IMR-90 (cell line): ENCODE results near the gene AIMP1. TPM values are rescaled to one million over a fixed set of nuclear protein-coding genes. Genes with fewer than 3 reads are reported as not detected.
A peak's percentile ranks its signal among the peaks of the same experiment; 100 is the strongest.

Experiments
- ATAC-seq: fragments of 200-7000 bp; cut with Tn5 transposase; 2 replicates; pipeline ENCODE4 v1.9.1; 2020; ENCODE audit warnings: low read depth, mild to moderate bottlenecking, moderate library complexity
- BruUV-seq: library from RNA; stranded (reverse); fragments of 400-500 nt; replicated peaks from 2 replicates; lab custom pipeline; 2021; lab: Mats Ljungman, UMichigan
- CTCF ChIA-PET: fragments of 300-600 bp; formaldehyde crosslinking; extraction: SDS; loops from one replicate; lab custom pipeline; 2021; ENCODE audit warnings: antibody characterized with exemption; lab: Yijun Ruan, JAX
- POLR2A ChIA-PET: fragments of 300-600 bp; sonication (Branson Sonifier 250); formaldehyde crosslinking; loops from one replicate; lab custom pipeline; 2022; ENCODE audit warnings: antibody characterized with exemption; ENCODE audit not compliant: unreplicated experiment; lab: Charles Lee
- DNase-seq: peaks from one replicate; pipeline ENCODE4 v3.0.0; 2013
- H2AFZ ChIP-seq: replicated peaks from 2 replicates; pipeline ENCODE3; 2013; ENCODE audit warnings: low read length, mild to moderate bottlenecking; ENCODE audit not compliant: poor library complexity
- H2AK5ac ChIP-seq: 2 replicates; pipeline ENCODE4 v1.6.1; 2013; ENCODE audit warnings: low read depth, low read length, inconsistent platforms
- H2AK9ac ChIP-seq: replicated peaks from 2 replicates; pipeline ENCODE3; 2013; ENCODE audit warnings: mild to moderate bottlenecking, low read depth, low read length, moderate library complexity; ENCODE audit not compliant: poor library complexity
- H2BK120ac ChIP-seq: 2 replicates; pipeline ENCODE4 v1.6.1; 2013; ENCODE audit warnings: low read depth, low read length, inconsistent platforms
- H2BK15ac ChIP-seq: 3 replicates; pipeline ENCODE4 v1.6.1; 2013; ENCODE audit warnings: low read depth, low read length, inconsistent platforms
- H2BK20ac ChIP-seq: 2 replicates; pipeline ENCODE4 v1.6.1; 2013; ENCODE audit warnings: low read depth, mild to moderate bottlenecking, inconsistent platforms, low read length, moderate library complexity
- H2BK5ac ChIP-seq: 2 replicates; pipeline ENCODE4 v1.6.1; 2013; ENCODE audit warnings: mild to moderate bottlenecking, low read depth, low read length, inconsistent platforms; ENCODE audit not compliant: poor library complexity, severe bottlenecking
- H3K14ac ChIP-seq: replicated peaks from 2 replicates; pipeline ENCODE4 v1.6.1; 2013; ENCODE audit warnings: low read depth, low read length, inconsistent platforms
- H3K18ac ChIP-seq: 2 replicates; pipeline ENCODE4 v1.6.1; 2013; ENCODE audit warnings: low read depth, low read length, control low read depth
- H3K23ac ChIP-seq: 2 replicates; pipeline ENCODE4 v1.6.1; 2013; ENCODE audit warnings: low read depth, low read length, inconsistent platforms
- H3K27ac ChIP-seq: 2 replicates; pipeline ENCODE4 v1.5.1; 2013; ENCODE audit warnings: mild to moderate bottlenecking, control low read depth, low read length; ENCODE audit not compliant: insufficient read depth
- H3K27me3 ChIP-seq: 2 replicates; pipeline ENCODE4 v1.6.1; 2013; ENCODE audit warnings: low read length; ENCODE audit not compliant: control insufficient read depth, insufficient read depth
- H3K36me3 ChIP-seq: 2 replicates; pipeline ENCODE4 v1.6.1; 2013; ENCODE audit warnings: low read length, mixed read lengths; ENCODE audit not compliant: control insufficient read depth, insufficient read depth
- H3K4ac ChIP-seq: 2 replicates; pipeline ENCODE4 v1.6.1; 2013; ENCODE audit warnings: low read depth, low read length, inconsistent platforms
- H3K4me1 ChIP-seq: 2 replicates; pipeline ENCODE4 v1.6.1; 2013; ENCODE audit warnings: low read length, mixed read lengths; ENCODE audit not compliant: control insufficient read depth, insufficient read depth
- H3K4me2 ChIP-seq: 2 replicates; pipeline ENCODE4 v1.6.1; 2013; ENCODE audit warnings: low read depth, mild to moderate bottlenecking, control low read depth, low read length, moderate library complexity
- H3K4me3 ChIP-seq: 2 replicates; pipeline ENCODE4 v1.5.1; 2013; ENCODE audit warnings: low read depth, mild to moderate bottlenecking, control low read depth, low read length, moderate library complexity; ENCODE audit not compliant: insufficient read depth
- H3K56ac ChIP-seq: 2 replicates; pipeline ENCODE4 v1.6.1; 2013; ENCODE audit warnings: low read length, inconsistent platforms; ENCODE audit not compliant: insufficient read depth; ENCODE audit errors: extremely low read depth
- H3K79me1 ChIP-seq, 2 experiments: 2 replicates each; pipeline ENCODE4 v1.6.1; 2013; ENCODE audit warnings: low read length in 2 of 2, inconsistent platforms in 1 of 2, low read depth in 1 of 2
- H3K9ac ChIP-seq: 2 replicates; pipeline ENCODE4 v1.6.1; 2013; ENCODE audit warnings: low read depth, low read length, control low read depth
- H3K9me1 ChIP-seq: 2 replicates; pipeline ENCODE4 v1.6.1; 2013; ENCODE audit warnings: low read length, inconsistent platforms; ENCODE audit not compliant: insufficient read depth
- H3K9me3 ChIP-seq: 2 replicates; pipeline ENCODE4 v1.6.1; 2013; ENCODE audit warnings: low read length; ENCODE audit not compliant: control insufficient read depth, insufficient read depth
- H4K20me1 ChIP-seq: 2 replicates; pipeline ENCODE4 v1.6.1; 2013; ENCODE audit warnings: low read length, inconsistent platforms; ENCODE audit not compliant: insufficient read depth
- H4K5ac ChIP-seq: 2 replicates; pipeline ENCODE4 v1.6.1; 2013; ENCODE audit warnings: mild to moderate bottlenecking, low read depth, low read length, control low read depth
- H4K8ac ChIP-seq, 2 experiments: 2 replicates each; pipeline ENCODE4 v1.6.1; 2013; ENCODE audit warnings: low read depth in 2 of 2, low read length in 2 of 2, control low read depth in 1 of 2, inconsistent platforms in 1 of 2
- H4K91ac ChIP-seq: 2 replicates; pipeline ENCODE4 v1.6.1; 2013; ENCODE audit warnings: low read depth, low read length, inconsistent platforms; ENCODE audit not compliant: insufficient read depth
- BHLHE40 ChIP-seq: fragments of 150-350 bp; IDR thresholded peaks from 2 replicates; pipeline ENCODE4 v1.6.1; 2016; ENCODE audit warnings: mild to moderate bottlenecking, low read depth, low read length
- CEBPB ChIP-seq: IDR thresholded peaks from 2 replicates; pipeline ENCODE4 v1.6.1; 2012; ENCODE audit warnings: low read depth, low read length, improper control_type of control experiment
- CHD1 ChIP-seq: IDR thresholded peaks from 2 replicates; pipeline ENCODE4 v1.6.1; 2012; ENCODE audit warnings: low read depth, low read length, improper control_type of control experiment
- CTCF ChIP-seq: conservative IDR thresholded peaks from 2 replicates; pipeline ENCODE4 v1.5.1; 2012; ENCODE audit warnings: mild to moderate bottlenecking, low read depth, low read length, improper control_type of control experiment
- ELK1 ChIP-seq: fragments of 150-350 bp; IDR thresholded peaks from 2 replicates; pipeline ENCODE4 v1.6.1; 2016; ENCODE audit warnings: low read depth, mild to moderate bottlenecking, low read length, moderate library complexity, borderline replicate concordance
- FOS ChIP-seq: fragments of 150-350 bp; IDR thresholded peaks from 2 replicates; pipeline ENCODE4 v1.6.1; 2016; ENCODE audit warnings: low read depth, low read length
- MAFK ChIP-seq: IDR thresholded peaks from 2 replicates; pipeline ENCODE4 v1.6.1; 2012; ENCODE audit warnings: low read depth, low read length, improper control_type of control experiment
- MAZ ChIP-seq: IDR thresholded peaks from 2 replicates; pipeline ENCODE4 v1.6.1; 2012; ENCODE audit warnings: low read depth, mild to moderate bottlenecking, low read length, improper control_type of control experiment, moderate library complexity, borderline replicate concordance
- MXI1 ChIP-seq: IDR thresholded peaks from 2 replicates; pipeline ENCODE4 v1.6.1; 2012; ENCODE audit warnings: low read depth, mild to moderate bottlenecking, low read length, moderate library complexity, borderline replicate concordance
- NFE2L2 ChIP-seq: fragments of 150-350 bp; IDR thresholded peaks from 2 replicates; pipeline ENCODE4 v1.6.1; 2016; ENCODE audit warnings: low read depth, mild to moderate bottlenecking, low read length
- POLR2A ChIP-seq: IDR thresholded peaks from 2 replicates; pipeline ENCODE4 v1.6.1; 2012; ENCODE audit warnings: mild to moderate bottlenecking, low read depth, low read length
- RAD21 ChIP-seq: IDR thresholded peaks from 2 replicates; pipeline ENCODE4 v1.6.1; 2012; ENCODE audit warnings: low read length, improper control_type of control experiment
- RCOR1 ChIP-seq: IDR thresholded peaks from 2 replicates; pipeline ENCODE4 v1.6.1; 2012; ENCODE audit warnings: mild to moderate bottlenecking, low read length, improper control_type of control experiment; ENCODE audit not compliant: insufficient replicate concordance
- RFX5 ChIP-seq: IDR thresholded peaks from 2 replicates; pipeline ENCODE4 v1.8.0; 2012; ENCODE audit warnings: low read depth, mild to moderate bottlenecking, low read length, moderate library complexity
- SMC3 ChIP-seq: fragments of 150-350 bp; IDR thresholded peaks from 2 replicates; pipeline ENCODE4 v1.6.1; 2016; ENCODE audit warnings: low read depth, mild to moderate bottlenecking, antibody characterized with exemption, low read length, moderate library complexity
- USF2 ChIP-seq: fragments of 150-350 bp; IDR thresholded peaks from 2 replicates; pipeline ENCODE4 v1.6.1; 2017; ENCODE audit warnings: mild to moderate bottlenecking, antibody characterized with exemption, low read length, low read depth
- WGBS, 2 experiments: methylation state at CpG; one replicate each; pipeline versions ENCODE4 v1.1.5 to v1.1.7; 2013; ENCODE audit warnings: missing lambda C conversion rate in 2 of 2; ENCODE audit not compliant: insufficient read length in 1 of 2; ENCODE audit errors: extremely low coverage in 2 of 2; 5-methylcytosine and 5-hydroxymethylcytosine counted together
- dilution Hi-C: fragments of 300-500 bp; cut with HindIII; formaldehyde crosslinking; loops from one replicate; pipeline ENCODE4 v1.14.3; 2018; ENCODE audit warnings: low sequenced_read_pairs; ENCODE audit not compliant: unreplicated experiment
- in situ Hi-C: fragments of 300-500 bp; cut with MboI; formaldehyde crosslinking; loops from 3 replicates; pipeline ENCODE4 v1.14.3; 2019; ENCODE audit warnings: low sequenced_read_pairs, inconsistent platforms, mixed read lengths
- intact Hi-C: fragments of 100-400 bp; cut with micrococcal nuclease; formaldehyde crosslinking; loops from 2 replicates; pipeline ENCODE4 v1.10.0; 2022
- polyA plus RNA-seq, 3 experiments: library from polyadenylated mRNA; depleted of rRNA; stranded (reverse); fragments of >200 nt; gene quantifications; 2 replicates each; pipeline ENCODE4 v1.2.3, GENCODE V29; 2012; ENCODE audit warnings: low replicate concordance in 1 of 3
- total RNA-seq: library from RNA; depleted of rRNA; stranded (reverse); fragments of >200 nt; gene quantifications from 2 replicates; pipeline ENCODE4 v1.2.3, GENCODE V29; 2012

Gene AIMP1
- total and polyA plus RNA-seq, 2 of the 4 experiments (the other 2 are of a cell fraction), result 11.8 to 21.4 TPM

- H4K5ac ChIP-seq, result no peak overlapping the region
- no peak overlapping the region for H3K56ac ChIP-seq
- H2AK9ac ChIP-seq, result no peak overlapping the region
- WGBS, 2 experiments, result no CpG with 5 or more reads among the region's 2 CpGs
- no peak overlapping the region for H2BK20ac ChIP-seq
- intact Hi-C loops (no loop called here), in situ Hi-C loops (no loop called here), dilution Hi-C loops (no loop called here)
- no peaks in the 10 kb centered on the region for H4K20me1 ChIP-seq
- H2AK5ac ChIP-seq, result no peak overlapping the region
- no peaks in the 10 kb centered on the region for H3K9me3 ChIP-seq
- no peak overlapping the region for H3K9ac ChIP-seq
- H3K27me3 ChIP-seq, result no peaks in the 10 kb centered on the region
- no peak overlapping the region for H3K23ac ChIP-seq
- H3K4me2 ChIP-seq, result no peak overlapping the region
- no peak overlapping the region for H2BK5ac ChIP-seq
- POLR2A ChIA-PET, result no interaction called here
- H3K4me1 ChIP-seq, result peaks cover 2% of the 10 kb centered on the region; the same call in 1 of the 2 replicates
- H3K4me3 ChIP-seq, result no peak overlapping the region
- no peak overlapping the region for H4K8ac ChIP-seq
- no peak overlapping the region for H2AFZ ChIP-seq
- H3K9me1 ChIP-seq, result no peaks in the 10 kb centered on the region
- no peak overlapping the region for H2BK120ac ChIP-seq
- DNase-seq, result peak; percentile 22
- peaks cover 5% of the 10 kb centered on the region; the same call in 1 of the 2 replicates for H3K36me3 ChIP-seq
- no peak overlapping the region; the same call in 1 of the 2 replicates for H3K14ac ChIP-seq
- H3K79me1 ChIP-seq, result peaks cover 5 to 9% of the 10 kb centered on the region in 2 experiments
- H3K4ac ChIP-seq, result no peak overlapping the region
- no TSS peak for BruUV-seq
- no peak for TF ChIP-seq RCOR1
- no peak for TF ChIP-seq ELK1
- TF ChIP-seq BHLHE40, result no peak
- no peak for TF ChIP-seq MXI1
- TF ChIP-seq MAFK, result no peak
- no peak for TF ChIP-seq NFE2L2
- no peak for TF ChIP-seq MAZ
- no peak for TF ChIP-seq SMC3
- no peak for TF ChIP-seq FOS
- TF ChIP-seq CHD1, result no peak
- TF ChIP-seq CTCF, result no peak
- TF ChIP-seq POLR2A, result no peak
- TF ChIP-seq USF2, result no peak
- no peak for TF ChIP-seq RAD21
- no peak for TF ChIP-seq RFX5
- TF ChIP-seq CEBPB, result no peak
- no peak overlapping the region for H2BK15ac ChIP-seq
- CTCF ChIA-PET, result no interaction called here
- no peak overlapping the region for H4K91ac ChIP-seq
- no peak for ATAC-seq
- no peak overlapping the region for H3K18ac ChIP-seq
- no peak overlapping the region for H3K27ac ChIP-seq
Measured at GRCh38 chr4:106273831-106274230, 42.5 kb upstream of the AIMP1 start.
